ENCODE results near the gene GEMIN7.

Gene GEMIN7

DNA sequence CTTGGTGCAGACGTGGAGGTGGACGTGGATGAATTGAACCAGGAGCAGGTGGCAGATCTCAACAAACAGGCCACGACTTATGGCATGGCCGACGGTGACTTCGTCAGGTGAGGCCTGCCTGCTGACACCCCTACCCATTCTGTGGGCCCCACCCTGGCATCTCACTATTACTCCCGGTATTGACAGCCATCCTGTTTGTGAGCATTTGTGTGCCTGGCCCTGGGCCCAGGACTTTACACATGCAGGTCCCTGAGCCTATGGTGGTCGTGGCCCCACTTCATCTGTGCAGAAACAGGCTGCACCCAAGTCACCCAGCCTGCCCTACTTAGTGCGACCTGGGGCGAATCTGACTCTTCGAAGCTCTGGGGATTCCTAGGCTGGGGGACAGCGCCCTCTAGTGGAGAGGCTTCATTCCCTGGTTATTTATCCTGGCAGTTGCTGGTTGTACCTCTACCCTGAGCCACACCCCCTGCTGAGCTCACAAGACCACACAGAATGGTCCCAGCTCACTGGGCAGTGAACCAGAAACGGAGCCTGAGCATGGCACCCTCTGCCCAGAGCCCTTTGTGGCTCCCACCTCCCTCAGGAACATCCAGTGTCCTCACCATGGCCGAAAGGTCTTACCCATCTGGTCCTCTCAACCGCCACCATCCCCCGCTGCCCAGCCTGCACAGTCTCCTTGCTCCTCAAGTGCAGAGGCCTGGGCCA is 19.6 kb upstream of the GEMIN7 start:
- peak; percentile 88 for FAIRE-seq
- peak; percentile 77 for DNase-seq (ENCODE audit: extremely low spot score, insufficient read length, low read depth)

DNA sequence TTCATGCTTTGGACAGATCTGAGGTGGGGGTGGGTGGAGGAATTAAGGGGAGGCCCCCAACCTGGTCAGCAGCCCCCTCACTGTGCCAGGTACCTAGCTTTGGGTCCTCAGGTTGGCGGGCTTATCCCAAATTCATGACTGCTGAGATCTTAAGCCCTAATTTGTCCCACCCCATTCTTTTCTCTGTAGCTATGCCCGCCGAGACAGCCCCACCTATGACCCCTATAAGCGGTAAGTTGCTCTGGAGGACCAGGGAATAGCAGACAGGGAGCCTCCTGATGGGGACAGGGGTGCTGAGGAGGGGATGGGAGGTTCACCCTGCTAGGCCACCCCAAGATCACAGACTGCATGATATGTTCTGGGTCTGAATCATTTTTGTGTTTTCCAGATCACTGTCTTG is 17.1 kb upstream of the GEMIN7 start:
- FAIRE-seq (no peak), DNase-seq (ENCODE audit: extremely low spot score, insufficient read length, low read depth) (no peak)

GRCh38 chr19:45063851-45064801 is 14.9 kb upstream of the GEMIN7 start:
- no peak for DNase-seq (ENCODE audit: extremely low spot score, insufficient read length, low read depth)
- no peak for FAIRE-seq

GRCh38 chr19:45066921-45067661 is 12.0 kb upstream of the GEMIN7 start:
- no peak for DNase-seq (ENCODE audit: extremely low spot score, insufficient read length, low read depth)
- FAIRE-seq, result no peak

DNA sequence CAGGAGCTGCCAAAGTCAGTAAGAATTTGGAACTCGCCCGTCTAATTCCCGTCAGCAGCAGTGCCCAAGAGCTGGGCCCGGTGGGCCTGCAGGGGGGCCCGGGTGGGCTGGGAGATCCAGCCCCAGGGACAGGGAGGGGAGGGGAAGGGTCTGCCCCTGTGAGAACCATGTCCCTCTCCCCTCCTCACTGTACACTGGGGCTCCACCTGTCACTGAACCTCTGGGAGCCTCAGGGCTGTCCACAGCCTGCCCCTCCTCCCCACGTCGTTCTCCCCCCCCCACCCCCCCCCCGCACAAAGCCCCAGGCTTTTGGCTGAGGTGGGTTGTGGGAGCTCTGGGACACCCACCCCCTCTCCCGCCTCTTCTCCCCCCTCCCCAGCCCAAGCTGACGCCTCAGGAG is 11.0 kb upstream of the GEMIN7 start:
- no peak for FAIRE-seq
- DNase-seq (ENCODE audit: extremely low spot score, insufficient read length, low read depth), result no peak

GRCh38 chr19:45069056-45069455 is 10.0 kb upstream of the GEMIN7 start:
- no peak for FAIRE-seq
- DNase-seq (ENCODE audit: extremely low spot score, insufficient read length, low read depth), result no peak

DNA sequence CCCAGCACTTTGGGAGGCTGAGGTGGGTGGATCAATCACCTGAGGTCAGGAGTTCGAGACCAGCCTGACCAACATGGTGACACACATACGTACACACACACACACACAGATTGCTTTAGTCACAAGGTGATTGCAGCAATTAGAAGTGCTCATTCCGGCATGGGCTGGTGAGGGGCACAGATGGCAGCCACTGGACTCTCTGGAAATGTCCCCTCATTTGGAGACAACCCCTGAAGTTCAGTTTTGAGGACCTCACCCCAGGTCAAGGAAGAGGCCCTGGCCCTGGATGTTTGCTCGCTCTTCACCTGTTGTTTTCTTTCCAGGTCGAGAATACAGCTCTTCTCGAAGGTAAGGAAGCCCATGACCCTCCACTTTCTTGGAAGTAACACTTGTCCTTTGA is 8.8 kb upstream of the GEMIN7 start:
- no peak for DNase-seq (ENCODE audit: extremely low spot score, insufficient read length, low read depth)
- no peak for FAIRE-seq

- DNase-seq (ENCODE audit: extremely low spot score, insufficient read length, low read depth) (no peak), FAIRE-seq (no peak)
Observed at GRCh38 chr19:45070861-45071544, 8.1 kb upstream of the GEMIN7 start.

DNA sequence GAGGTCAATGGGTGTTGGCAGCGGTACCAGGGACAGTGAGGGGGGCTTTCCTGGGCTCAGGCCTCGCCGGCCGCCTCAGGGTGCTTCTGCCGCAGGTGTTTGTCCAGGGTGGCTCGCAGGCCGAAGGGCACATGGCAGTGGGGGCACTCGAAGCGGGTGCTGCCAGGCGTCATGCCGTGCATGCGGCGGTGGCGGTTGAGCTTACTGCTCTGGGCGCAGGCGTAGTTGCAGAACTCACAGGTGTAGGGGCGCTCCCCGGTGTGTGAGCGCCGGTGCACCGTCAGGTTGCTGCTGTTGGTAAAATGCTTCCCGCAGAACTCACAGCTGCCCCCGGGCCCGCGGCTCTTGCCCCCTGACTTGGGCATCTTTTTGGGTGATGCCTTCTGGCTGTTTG is 7.5 kb upstream of the GEMIN7 start:
- FAIRE-seq (no peak), DNase-seq (ENCODE audit: extremely low spot score, insufficient read length, low read depth) (no peak)

GRCh38 chr19:45071969-45072790 is 6.9 kb upstream of the GEMIN7 start:
- DNase-seq (ENCODE audit: extremely low spot score, insufficient read length, low read depth), result no peak
- no peak for FAIRE-seq

- FAIRE-seq (no peak), DNase-seq (ENCODE audit: extremely low spot score, insufficient read length, low read depth) (no peak)
Observed at GRCh38 chr19:45074744-45075300, 4.2 kb upstream of the GEMIN7 start.

GRCh38 chr19:45075301-45076028 is 3.6 kb upstream of the GEMIN7 start:
- peak; percentile 92 for FAIRE-seq
- DNase-seq (ENCODE audit: extremely low spot score, insufficient read length, low read depth), result peak; percentile 83

- DNase-seq (ENCODE audit: extremely low spot score, insufficient read length, low read depth), result peak; percentile 69
Observed at GRCh38 chr19:45076029-45076850, 2.8 kb upstream of the GEMIN7 start, which contains the start of gene ZNF296. Gene ZNF296 (minus strand): TSS chr19:45076478. CDS start chr19:45076373, 105 bp downstream.

DNA sequence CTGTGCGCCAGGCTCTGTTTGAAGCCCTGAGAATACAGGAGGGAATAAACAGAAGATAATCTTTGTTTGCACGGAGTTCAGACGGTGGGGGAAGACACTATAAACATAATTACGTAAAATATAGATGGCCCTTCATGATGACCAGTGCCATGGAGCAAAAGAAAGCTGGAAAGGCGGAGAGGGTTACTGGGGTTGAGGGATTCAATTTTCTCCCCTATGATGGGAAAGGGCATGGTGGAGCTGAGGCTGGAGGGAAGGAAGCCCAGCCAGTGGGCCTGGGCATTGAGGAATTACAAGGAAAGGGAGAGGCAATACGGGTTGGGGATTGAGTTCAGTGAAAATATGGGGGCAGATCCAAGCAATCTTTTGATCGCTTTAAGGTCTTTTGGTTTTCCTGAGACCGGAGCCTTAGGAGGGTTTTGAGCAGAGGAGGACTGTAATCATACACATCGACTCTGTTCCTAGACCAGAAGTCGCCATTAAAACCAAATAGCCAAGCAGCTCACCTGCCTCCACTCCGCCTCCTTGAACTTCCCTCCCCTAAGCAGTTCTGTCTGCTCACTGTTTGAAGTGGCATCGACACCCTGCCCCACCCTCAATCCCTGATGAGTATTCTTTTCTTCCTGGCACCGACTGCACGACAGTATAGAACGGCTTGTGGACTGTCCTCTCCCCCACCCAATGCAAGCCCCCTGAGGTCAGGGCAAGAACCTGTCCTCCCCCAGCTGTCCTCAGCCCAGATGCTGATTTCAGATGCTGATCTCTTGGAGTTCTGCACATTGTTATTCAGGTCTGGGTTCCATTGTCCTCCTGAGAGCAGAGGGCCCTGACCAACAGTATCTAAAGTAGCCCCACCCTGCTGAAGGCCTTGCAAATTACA is 2.0 kb upstream of the GEMIN7 start:
- no peak for DNase-seq (ENCODE audit: extremely low spot score, insufficient read length, low read depth)
- FAIRE-seq, result no peak

More at GRCh38 chr19:45076029-45076850, 2.8 kb upstream of the GEMIN7 start, which contains the start of gene ZNF296:
- peak; percentile 84 for FAIRE-seq

DNA sequence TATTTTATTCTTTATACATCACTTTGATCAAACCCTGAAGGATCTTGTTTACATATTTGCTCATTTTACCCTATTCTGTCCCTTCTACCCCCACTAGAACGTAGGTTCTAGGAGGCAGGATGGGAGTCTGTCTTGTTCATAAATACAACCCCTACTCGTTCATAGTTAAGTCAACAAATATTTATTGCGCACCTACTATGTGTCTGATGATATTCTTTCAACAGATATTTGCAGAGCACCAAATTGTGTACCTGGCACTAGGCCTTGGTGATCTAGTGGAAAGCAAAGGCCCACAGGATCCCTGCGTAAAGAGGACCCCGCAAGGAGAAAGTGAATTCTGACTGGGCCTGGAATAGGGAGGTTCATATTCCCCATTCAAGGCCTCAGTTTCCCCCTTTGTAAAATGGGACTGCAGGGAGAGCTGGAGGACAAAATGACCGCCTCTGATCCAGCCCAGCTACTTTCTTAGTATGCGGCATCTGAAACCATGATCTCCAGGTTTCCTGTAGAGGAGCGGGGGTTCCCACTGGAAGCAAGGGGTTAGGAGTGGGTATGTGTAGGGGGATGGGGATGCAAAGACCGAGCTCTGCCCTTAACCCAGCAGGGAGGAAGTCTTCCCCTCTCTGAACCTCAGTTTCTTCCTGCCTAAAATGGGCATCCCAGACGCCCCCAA is 534 bp upstream of the GEMIN7 start:
- DNase-seq (ENCODE audit: extremely low spot score, insufficient read length, low read depth), result no peak
- no peak for FAIRE-seq

GRCh38 chr19:45079911-45080370 is 881 bp downstream of the GEMIN7 start:
- FAIRE-seq, result no peak
- DNase-seq (ENCODE audit: extremely low spot score, insufficient read length, low read depth), result no peak

All from GM18507 (cell line).